NCI-H146 treated with DMSO at 0.1 percent for 48 hours (cell line): ENCODE data around the gene MXD4.

ENCODE experiments used
- DNase-seq: peaks from one replicate; lab custom pipeline; 2025; ENCODE audit not compliant: unreplicated experiment; lab: John Stamatoyannopoulos, UW

MXD4 gene

GRCh38 chr4:2292646-2293108, 30.8 kb upstream of the MXD4 start:
- DNase-seq: no peak

- DNase-seq: no peak
Measured at GRCh38 chr4:2291705-2292645, 30.1 kb upstream of the MXD4 start.

GRCh38 chr4:2290974-2291704, 29.2 kb upstream of the MXD4 start:
- DNase-seq: no peak

GRCh38 chr4:2290488-2290887, 28.6 kb upstream of the MXD4 start:
- DNase-seq: no peak

GRCh38 chr4:2289955-2290333, 28.0 kb upstream of the MXD4 start:
- no peak for DNase-seq

GRCh38 chr4:2289311-2289954, 27.5 kb upstream of the MXD4 start:
- no peak for DNase-seq

GRCh38 chr4:2288051-2288541, 26.2 kb upstream of the MXD4 start:
- DNase-seq: no peak

- no peak for DNase-seq
Measured at GRCh38 chr4:2287594-2287915, 25.6 kb upstream of the MXD4 start.

GRCh38 chr4:2286904-2287593, 25.1 kb upstream of the MXD4 start:
- DNase-seq: no peak

GRCh38 chr4:2285613-2286381, 23.9 kb upstream of the MXD4 start:
- DNase-seq: no peak

GRCh38 chr4:2284934-2285612, 23.2 kb upstream of the MXD4 start:
- DNase-seq: no peak

- DNase-seq: no peak
Measured at GRCh38 chr4:2284161-2284933, 22.4 kb upstream of the MXD4 start.

GRCh38 chr4:2283199-2283711, 21.3 kb upstream of the MXD4 start:
- DNase-seq: no peak

GRCh38 chr4:2281575-2282343, 19.9 kb upstream of the MXD4 start:
- no peak for DNase-seq

GRCh38 chr4:2280531-2281300, 18.8 kb upstream of the MXD4 start:
- no peak for DNase-seq

GRCh38 chr4:2277956-2278355, 16.0 kb upstream of the MXD4 start:
- no peak for DNase-seq
